ENCODE results near the gene EPS8.

EPS8 gene

GRCh38 chr12:15732341-15733061, 56.7 kb downstream of the EPS8 start:
- peak; percentile 48 for DNase-seq (ENCODE audit: low read depth)
- TF ChIP-seq CTCF (IDR thresholded peaks at IDR 0.05; ENCODE audit: low read length, missing control alignments): no peak
- H3K4me3 ChIP-seq (replicated peaks; ENCODE audit: low read depth, low read length): no peak overlapping the region

- no peak for TF ChIP-seq CTCF (IDR thresholded peaks at IDR 0.05; ENCODE audit: low read length, missing control alignments)
- DNase-seq (ENCODE audit: low read depth): no peak
- no peak overlapping the region for H3K4me3 ChIP-seq (replicated peaks; ENCODE audit: low read depth, low read length)
Measured at GRCh38 chr12:15731940-15732339, 57.2 kb downstream of the EPS8 start.

- DNase-seq (ENCODE audit: low read depth): no peak
- no peak for TF ChIP-seq CTCF (IDR thresholded peaks at IDR 0.05; ENCODE audit: low read length, missing control alignments)
- no peak overlapping the region for H3K4me3 ChIP-seq (replicated peaks; ENCODE audit: low read depth, low read length)
Measured at GRCh38 chr12:15729097-15729496, 60.1 kb downstream of the EPS8 start.

- no peak overlapping the region for H3K4me3 ChIP-seq (replicated peaks; ENCODE audit: low read depth, low read length)
- DNase-seq (ENCODE audit: low read depth): peak; percentile 85
- TF ChIP-seq CTCF (IDR thresholded peaks at IDR 0.05; ENCODE audit: low read length, missing control alignments): no peak
Measured at GRCh38 chr12:15728118-15728598, 61.0 kb downstream of the EPS8 start.

GRCh38 chr12:15726878-15727150, 62.4 kb downstream of the EPS8 start:
- no peak for TF ChIP-seq CTCF (IDR thresholded peaks at IDR 0.05; ENCODE audit: low read length, missing control alignments)
- H3K4me3 ChIP-seq (replicated peaks; ENCODE audit: low read depth, low read length): no peak overlapping the region
- no peak for DNase-seq (ENCODE audit: low read depth)

DNA sequence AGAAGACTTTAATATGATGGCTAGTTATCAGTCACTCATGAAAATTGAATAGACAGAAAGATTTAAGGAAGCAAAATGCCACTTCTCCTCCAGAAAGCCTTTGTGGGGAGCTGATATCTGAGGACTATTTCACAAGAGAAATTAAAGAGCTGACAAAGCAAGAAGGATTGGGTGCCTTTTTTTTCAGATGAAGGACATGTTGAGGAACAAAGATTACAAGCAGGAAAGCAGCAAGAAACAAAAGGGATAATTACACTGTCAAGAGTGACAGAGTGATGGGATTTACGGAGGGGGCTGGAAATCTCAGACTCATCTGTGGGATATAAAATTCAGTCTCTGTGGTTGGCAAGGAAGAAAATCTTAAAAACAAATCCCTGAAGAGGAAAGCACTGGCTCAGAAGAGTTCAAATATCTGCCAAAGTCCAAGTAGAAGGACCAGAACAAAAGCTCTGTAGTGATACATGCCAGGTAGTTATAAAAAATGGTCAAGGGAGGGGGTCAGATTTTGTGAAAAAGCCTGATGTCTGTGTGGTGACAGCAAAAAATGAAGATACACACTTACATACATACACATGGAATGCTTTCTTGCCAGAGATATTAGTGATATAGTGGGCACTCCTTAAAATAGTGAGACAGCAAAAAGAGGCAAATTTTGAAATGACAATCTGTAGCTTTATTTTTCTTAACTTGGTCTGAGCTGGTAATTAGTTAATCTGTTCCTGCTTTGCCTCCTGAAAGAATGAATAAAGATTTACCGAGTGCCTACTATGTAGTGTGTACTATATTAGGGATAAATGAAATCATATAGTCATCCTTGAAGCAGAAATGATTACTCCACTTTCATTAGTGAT, 62.9 kb downstream of the EPS8 start:
- no peak for TF ChIP-seq CTCF (IDR thresholded peaks at IDR 0.05; ENCODE audit: low read length, missing control alignments)
- peak; percentile 29 for DNase-seq (ENCODE audit: low read depth)
- no peak overlapping the region for H3K4me3 ChIP-seq (replicated peaks; ENCODE audit: low read depth, low read length)
